COR-L47 (cell line): Measurements from ENCODE around the gene NEAT1.

Experiments
- DNase-seq: peaks from one replicate; lab custom pipeline; 2025; lab: John Stamatoyannopoulos, UW

Gene NEAT1

GRCh38 chr11:65433657-65434056 is 11.1 kb downstream of the NEAT1 start:
- no peak for DNase-seq

GRCh38 chr11:65434057-65434666 is 11.6 kb downstream of the NEAT1 start:
- DNase-seq = no peak

DNA sequence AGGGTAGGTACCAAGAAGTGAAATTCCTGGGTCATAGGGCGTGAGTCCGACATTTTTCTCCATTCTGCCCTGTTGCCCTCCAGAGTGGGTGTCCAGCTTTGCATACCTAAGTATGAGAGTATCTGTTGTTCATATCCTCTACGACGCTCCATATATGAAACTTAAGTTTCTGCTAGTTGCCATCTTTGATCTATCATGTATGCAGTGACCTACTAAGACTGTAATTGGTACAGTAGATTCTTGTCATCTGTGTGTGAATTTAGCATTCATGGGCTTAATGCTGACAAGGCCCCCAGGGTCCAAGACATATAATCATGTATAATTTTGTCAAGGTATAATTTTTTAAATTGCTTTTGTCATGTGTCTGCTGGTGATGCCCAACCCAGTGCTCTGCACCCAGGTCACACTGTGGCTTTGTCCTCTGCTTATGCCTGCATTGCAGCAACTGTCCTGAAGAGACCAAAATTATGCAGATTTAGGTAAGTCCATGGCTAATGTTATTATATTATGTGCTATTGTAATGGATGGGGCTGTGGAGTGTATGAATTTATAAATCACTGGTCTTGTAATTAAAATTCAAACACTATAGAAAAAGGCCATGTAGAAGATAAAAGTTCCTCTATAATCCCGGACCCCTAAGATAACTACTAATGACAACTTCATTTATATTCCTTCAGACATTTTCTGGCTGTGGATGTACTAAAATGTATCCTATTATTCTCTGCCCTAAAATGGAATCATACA is 12.2 kb downstream of the NEAT1 start:
- peak; percentile 59 for DNase-seq

- DNase-seq = no peak
These were observed 12.9 kb downstream of the NEAT1 start for GRCh38 chr11:65435411-65435931.

DNA sequence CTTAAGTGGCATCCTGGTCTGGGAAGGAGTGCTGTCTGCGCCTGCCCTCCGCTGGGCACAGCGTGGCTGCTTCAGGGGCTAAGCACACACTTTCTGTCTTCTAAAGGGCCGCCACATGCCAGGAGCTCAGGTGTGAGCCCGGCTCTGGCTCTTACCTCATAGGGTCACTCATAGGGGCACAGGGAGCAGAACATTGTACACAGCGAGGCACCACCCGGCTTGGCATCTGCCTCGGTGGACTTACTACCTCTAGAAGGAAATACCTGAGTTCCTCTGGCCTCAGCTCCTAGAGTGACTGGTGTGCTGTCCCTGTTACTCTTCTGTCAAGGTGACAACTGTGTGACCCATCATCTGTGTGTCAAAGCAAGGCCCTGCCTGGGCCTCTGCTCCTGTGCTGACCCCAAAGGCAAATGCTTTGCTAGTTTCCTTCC is 13.4 kb downstream of the NEAT1 start:
- no peak for DNase-seq

DNA sequence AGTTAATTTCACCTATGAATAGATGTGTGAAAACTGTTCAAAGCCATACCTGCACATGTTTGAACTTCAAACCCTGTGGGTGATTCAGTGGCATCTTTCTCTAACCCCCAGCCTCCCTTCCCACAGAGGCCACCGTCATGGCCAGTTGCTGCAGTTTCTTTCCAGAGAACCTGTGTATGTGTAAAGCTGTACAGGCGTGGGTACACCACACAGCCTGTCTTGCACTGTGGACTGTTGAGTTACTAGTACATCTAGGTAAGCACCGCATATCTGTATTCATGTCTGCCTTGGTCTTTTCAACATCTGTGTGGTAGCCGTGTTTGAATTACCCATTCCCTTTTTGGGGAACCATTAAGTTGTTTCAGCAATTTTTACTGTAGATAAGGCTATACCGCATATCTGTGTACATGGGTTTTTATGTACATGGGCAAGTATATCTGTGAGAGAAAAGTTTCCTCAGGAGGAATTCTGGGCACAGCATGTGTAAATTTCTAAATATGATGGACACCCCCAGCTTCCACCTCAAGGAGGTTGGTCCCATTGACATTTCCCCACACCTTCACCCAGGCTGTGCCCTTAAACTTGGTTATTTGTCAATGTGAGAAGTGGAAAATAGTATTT is 13.9 kb downstream of the NEAT1 start:
- DNase-seq = no peak

- no peak for DNase-seq
These were observed 15.0 kb downstream of the NEAT1 start for GRCh38 chr11:65437436-65438227.

GRCh38 chr11:65438257-65439151 is 15.9 kb downstream of the NEAT1 start:
- DNase-seq = no peak

- no peak for DNase-seq
These were observed 17.0 kb downstream of the NEAT1 start for GRCh38 chr11:65439331-65440181.

GRCh38 chr11:65440831-65441499 is 18.4 kb downstream of the NEAT1 start:
- no peak for DNase-seq

DNA sequence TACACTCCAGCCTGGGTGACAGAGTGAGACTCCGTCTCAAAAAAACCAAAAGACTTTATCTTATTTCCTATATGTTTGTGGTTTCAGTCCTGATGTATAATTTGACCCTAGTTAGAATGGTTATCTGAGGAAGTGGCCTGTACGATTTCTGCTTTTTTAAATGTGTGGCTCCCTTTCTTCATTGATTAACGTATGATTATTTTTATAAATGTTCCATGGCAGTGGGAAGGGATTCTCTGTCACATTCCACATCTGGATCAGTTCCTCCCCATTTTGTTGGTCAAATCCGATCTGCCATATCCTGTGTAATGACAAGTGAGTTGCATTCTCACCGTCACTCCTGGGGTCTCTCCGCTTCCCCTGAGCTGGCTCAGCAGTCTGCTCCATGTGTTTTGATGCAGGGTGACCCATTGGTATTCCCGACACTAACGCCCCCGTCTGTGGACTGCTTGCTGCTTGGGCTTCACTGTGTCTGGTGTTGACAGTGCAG is 20.3 kb downstream of the NEAT1 start:
- DNase-seq = no peak

- no peak for DNase-seq
These were observed 21.9 kb downstream of the NEAT1 start for GRCh38 chr11:65444314-65445051.

- no peak for DNase-seq
These were observed 22.6 kb downstream of the NEAT1 start for GRCh38 chr11:65445101-65445603.

DNA sequence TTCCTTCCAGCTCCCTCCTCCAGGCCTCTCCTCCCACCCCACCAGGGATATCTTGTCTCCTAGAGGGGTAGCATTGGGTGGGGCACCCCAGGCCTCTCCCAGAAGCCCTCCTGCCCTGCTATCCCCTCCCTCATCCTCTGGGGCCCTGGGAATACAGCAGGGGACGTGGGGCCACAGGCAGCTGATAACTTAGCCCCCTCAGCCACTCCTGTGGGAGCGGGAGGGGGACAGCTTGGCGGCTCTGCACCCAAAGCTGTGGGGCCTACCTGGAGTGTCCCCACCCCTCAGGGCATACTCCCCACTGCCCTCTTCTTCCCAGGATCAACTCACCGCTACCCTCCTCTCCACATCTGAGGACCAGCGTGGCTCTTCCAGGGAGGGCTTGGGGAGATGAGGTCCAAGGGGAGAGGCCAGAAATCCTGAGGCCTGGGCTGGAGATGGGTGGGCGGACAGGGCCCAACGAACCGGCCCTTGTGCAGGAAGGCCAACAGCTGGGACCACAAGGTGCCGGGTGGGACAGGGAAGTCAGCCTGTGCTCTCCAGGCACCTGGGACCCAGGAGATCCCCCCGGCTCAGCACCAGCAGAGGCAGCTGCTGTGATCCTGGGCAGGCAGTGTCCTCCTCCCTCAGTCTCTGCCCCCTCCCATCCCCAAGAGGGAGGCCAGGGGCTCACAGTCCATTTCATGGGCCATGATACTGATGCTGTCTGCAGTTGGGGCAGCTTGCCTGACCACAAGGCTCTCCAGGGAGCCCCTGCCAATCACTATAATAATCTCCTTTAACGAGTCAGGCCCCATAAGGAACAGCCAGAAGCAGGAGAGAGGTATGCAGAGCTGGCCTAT is 23.2 kb downstream of the NEAT1 start:
- no peak for DNase-seq

DNA sequence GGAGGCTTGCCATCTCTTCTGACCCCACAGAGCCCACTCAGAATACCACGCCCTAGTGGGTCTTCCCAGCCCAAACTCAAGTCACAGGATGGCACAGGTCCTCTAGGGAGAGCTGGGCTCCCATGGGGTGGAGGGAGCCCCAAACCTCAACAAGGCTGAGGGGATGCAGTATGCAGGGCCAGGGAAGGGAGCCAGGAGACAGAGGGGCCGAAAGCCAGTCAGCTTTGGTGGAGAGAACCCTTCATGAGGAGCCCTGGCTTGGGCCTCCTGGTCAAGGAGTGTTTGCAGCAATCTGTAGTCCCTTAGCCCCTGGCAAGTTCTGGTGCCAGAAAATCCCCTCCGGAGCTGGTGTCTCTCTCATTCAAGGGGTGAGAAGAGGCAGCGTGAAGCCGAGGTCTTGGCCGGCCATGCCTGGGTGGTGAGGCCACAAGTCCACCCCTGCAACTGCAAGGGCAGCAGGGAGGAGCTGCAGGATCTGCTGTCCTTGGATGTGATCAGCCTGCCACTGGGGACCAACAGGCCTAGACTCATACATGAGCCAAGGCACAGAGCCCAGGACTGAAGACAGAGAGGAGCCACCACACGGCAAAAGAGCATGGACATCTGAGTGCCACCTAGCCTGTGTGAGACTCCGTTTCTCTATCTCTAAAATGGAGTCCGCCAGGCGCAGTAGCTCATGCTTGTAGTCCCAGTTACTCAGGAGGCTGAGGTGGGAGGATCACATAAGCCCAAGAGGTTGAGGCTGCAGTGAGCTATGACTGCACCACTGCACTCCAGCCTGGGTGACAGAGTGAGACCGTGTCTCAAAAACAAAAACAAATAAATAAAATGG is 24.1 kb downstream of the NEAT1 start:
- no peak for DNase-seq

DNA sequence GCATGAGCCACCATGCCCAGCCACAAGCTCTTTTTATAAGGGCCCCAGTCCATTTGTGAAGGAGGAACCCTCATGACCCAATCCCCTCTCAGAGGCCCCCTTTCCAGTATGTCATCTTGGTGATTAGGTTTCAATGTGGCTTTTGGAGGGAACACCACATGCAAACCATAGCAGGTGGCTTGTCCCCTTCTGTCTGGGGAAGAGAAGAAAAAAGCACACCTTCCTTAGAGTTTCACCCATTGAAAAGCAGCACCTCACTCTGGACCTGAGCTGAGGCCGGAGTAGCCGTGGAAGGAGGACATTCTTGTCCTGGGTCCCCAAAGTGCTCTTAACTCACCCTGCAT is 25.4 kb downstream of the NEAT1 start:
- DNase-seq = no peak
